ENCODE data around the gene SUPT6H. TPM values are rescaled to one million over a fixed set of nuclear protein-coding genes. Genes with fewer than 3 reads are reported as not detected.
"Not testable (repeated sequence)": the region's sequence is repeated elsewhere in the genome, so short reads cannot be mapped to it uniquely, and the experiment has no call there.

The SUPT6H gene
- total RNA-seq, 4 donors from 2014 or later: 50.8 to 167 (median 61.6) TPM

DNA sequence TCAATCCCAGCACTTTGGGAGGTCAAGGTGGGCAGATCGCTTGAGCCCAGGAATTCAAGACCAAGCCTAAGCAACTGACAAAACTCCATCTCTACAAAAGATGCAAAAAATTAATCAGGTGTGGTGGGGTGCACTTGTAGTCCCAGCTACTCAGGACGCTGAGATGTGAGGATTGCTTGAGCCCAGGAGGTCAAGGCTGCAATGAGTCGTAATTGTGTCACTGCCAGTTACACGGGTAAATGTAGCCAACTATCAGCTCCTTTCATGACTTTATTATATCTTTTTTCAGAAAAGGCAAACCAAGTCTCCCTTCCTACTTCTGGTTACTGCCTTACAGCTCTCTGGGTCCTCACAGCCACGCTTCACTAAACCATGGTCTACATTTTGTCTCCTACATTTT is 4.2 kb upstream of the SUPT6H start:
- peaks cover 0 to 9% (median 4%) of the 10 kb centered on the region in 4 donors for H3K36me3 ChIP-seq
- H3K4me1 ChIP-seq: peaks cover 5 to 15% (median 6%) of the 10 kb centered on the region in 4 donors
- DNase-seq: no peak
- H3K4me3 ChIP-seq: no peak overlapping the region
- WGBS, 2 donors (ENCODE audit: low coverage in 1 of 2): 91 to 92% methylated on average over 5 of the region's 5 CpGs
- no peaks in the 10 kb centered on the region for H3K27me3 ChIP-seq
- intact Hi-C loops (cut with DNase I; ENCODE audit: low total_unique reads): no loop called here
- H3K27ac ChIP-seq: no peak overlapping the region
- TF ChIP-seq POLR2AphosphoS5 (IDR thresholded peaks at IDR 0.05) (no peak), POLR2A (IDR thresholded peaks at IDR 0.05) (no peak), EP300 (IDR thresholded peaks at IDR 0.05; ENCODE audit: low read depth) (no peak)
- TF ChIP-seq, protein P1, sequence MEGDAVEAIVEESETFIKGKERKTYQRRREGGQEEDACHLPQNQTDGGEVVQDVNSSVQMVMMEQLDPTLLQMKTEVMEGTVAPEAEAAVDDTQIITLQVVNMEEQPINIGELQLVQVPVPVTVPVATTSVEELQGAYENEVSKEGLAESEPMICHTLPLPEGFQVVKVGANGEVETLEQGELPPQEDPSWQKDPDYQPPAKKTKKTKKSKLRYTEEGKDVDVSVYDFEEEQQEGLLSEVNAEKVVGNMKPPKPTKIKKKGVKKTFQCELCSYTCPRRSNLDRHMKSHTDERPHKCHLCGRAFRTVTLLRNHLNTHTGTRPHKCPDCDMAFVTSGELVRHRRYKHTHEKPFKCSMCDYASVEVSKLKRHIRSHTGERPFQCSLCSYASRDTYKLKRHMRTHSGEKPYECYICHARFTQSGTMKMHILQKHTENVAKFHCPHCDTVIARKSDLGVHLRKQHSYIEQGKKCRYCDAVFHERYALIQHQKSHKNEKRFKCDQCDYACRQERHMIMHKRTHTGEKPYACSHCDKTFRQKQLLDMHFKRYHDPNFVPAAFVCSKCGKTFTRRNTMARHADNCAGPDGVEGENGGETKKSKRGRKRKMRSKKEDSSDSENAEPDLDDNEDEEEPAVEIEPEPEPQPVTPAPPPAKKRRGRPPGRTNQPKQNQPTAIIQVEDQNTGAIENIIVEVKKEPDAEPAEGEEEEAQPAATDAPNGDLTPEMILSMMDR (IDR thresholded peaks at IDR 0.05): no peak
- in situ Hi-C loops (cut with MboI; ENCODE audit: low pct_ligation_motif_present in 1 of 4, low pct_unique_long_range_greater_than_20kb in 1 of 4, low sequenced_read_pairs in 3 of 4): no loop called here
- H3K9me3 ChIP-seq: no peaks in the 10 kb centered on the region

- H3K36me3 ChIP-seq; H3K9me3 ChIP-seq; H3K27ac ChIP-seq; H3K27me3 ChIP-seq; H3K4me3 ChIP-seq; in situ Hi-C loops (cut with MboI; ENCODE audit: low pct_ligation_motif_present in 1 of 4, low pct_unique_long_range_greater_than_20kb in 1 of 4, low sequenced_read_pairs in 3 of 4); DNase-seq; intact Hi-C loops (cut with DNase I; ENCODE audit: low total_unique reads): not testable (repeated sequence)
- peaks cover 8 to 21% (median 12%) of the 10 kb centered on the region in 4 donors for H3K4me1 ChIP-seq
- 82 to 84% methylated on average over 3 to 8 of the region's 8 CpGs for WGBS, 2 donors (ENCODE audit: low coverage in 1 of 2)
These were observed 3.7 kb upstream of the SUPT6H start for GRCh38 chr17:28658342-28658741.

DNA sequence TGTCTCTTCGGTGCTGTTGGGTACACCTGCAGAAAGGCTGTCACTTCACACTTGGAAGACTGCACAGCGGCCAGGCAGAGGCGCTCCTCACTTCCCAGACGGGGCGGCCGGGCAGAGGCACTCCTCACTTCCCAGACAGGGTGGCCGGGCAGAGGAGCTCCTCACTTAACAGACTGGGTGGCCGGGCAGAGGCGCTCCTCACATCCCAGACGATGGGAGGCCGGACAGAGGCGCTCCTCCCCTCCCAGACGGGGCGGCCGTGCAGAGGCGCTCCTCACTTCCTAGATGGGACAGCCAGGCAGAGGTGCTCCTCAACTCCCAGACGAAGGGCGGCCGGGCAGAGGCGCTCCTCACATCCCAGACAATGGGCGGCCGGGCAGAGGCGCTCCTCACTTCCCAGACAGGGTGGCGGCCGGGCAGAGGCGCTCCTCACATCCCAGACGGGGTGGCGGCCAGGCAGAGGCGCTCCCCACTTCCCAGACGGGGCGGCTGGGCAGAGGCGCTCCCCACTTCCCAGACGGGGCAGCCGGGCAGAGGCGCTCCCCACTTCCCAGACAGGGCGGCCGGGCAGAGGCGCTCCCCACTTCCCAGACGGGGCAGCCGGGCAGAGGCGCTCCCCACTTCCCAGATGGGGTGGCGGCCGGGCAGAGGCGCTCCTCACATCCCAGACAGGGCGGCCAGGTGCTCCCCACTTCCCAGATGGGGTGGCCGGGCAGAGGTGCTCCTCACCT is 3.1 kb upstream of the SUPT6H start:
- peaks cover 12 to 26% (median 14%) of the 10 kb centered on the region in 4 donors for H3K4me1 ChIP-seq
- H3K27me3 ChIP-seq; H3K27ac ChIP-seq; in situ Hi-C loops (cut with MboI; ENCODE audit: low pct_ligation_motif_present in 1 of 4, low pct_unique_long_range_greater_than_20kb in 1 of 4, low sequenced_read_pairs in 3 of 4); intact Hi-C loops (cut with DNase I; ENCODE audit: low total_unique reads); DNase-seq; H3K9me3 ChIP-seq; H3K4me3 ChIP-seq; H3K36me3 ChIP-seq: not testable (repeated sequence)
- 96% methylated on average over 33 of the region's 46 CpGs; no CpG with 5 or more reads in 1 of the 2 donors for WGBS, 2 donors (ENCODE audit: low coverage in 1 of 2)

DNA sequence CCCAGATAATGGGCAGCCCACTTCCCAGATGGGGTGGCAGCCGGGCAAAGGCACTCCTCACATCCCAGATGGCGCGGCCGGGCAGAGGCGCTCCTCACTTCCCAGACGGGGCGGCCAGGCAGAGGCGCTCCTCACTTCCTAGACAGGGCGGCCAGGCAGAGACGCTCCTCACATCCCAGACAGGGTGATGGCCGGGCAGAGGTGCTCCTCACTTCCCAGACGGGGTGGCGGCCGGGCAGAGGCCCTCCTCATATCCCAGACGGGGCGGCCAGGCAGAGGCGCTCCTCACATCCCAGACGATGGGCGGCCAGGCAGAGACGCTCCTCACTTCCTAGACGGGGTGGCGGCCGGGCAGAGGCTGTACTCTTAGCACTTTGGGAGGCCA is 2.5 kb upstream of the SUPT6H start:
- peaks cover 14 to 30% (median 16%) of the 10 kb centered on the region in 4 donors for H3K4me1 ChIP-seq
- H3K27me3 ChIP-seq; H3K36me3 ChIP-seq; intact Hi-C loops (cut with DNase I; ENCODE audit: low total_unique reads); in situ Hi-C loops (cut with MboI; ENCODE audit: low pct_ligation_motif_present in 1 of 4, low pct_unique_long_range_greater_than_20kb in 1 of 4, low sequenced_read_pairs in 3 of 4); H3K4me3 ChIP-seq; H3K9me3 ChIP-seq; DNase-seq; H3K27ac ChIP-seq: not testable (repeated sequence)
- WGBS, 2 donors (ENCODE audit: low coverage in 1 of 2): 94% methylated on average over 19 of the region's 23 CpGs; no CpG with 5 or more reads in 1 of the 2 donors

DNA sequence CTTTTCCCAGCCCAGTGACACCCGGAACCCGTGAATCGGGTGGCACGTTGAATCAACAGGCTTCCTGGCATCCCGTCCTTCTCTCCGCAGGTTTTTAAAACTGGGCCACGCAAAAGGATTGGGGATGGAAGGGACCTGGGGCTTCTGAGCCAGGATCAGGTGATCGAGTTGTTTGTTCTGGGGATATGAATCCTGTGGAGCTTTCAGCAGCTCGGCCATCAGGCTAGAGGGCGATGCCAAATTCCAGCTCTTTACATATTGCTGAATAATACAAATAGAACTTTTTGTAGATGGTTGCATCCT is 473 bp downstream of the SUPT6H start:
- no peak for DNase-seq
- H3K36me3 ChIP-seq: peaks cover 0 to 9% (median 3%) of the 10 kb centered on the region in 4 donors
- intact Hi-C loops (cut with DNase I; ENCODE audit: low total_unique reads): no loop called here
- in situ Hi-C loops (cut with MboI; ENCODE audit: low pct_ligation_motif_present in 1 of 4, low pct_unique_long_range_greater_than_20kb in 1 of 4, low sequenced_read_pairs in 3 of 4): no loop called here
- TF ChIP-seq POLR2A (IDR thresholded peaks at IDR 0.05) (no peak), POLR2AphosphoS5 (IDR thresholded peaks at IDR 0.05) (no peak), EP300 (IDR thresholded peaks at IDR 0.05; ENCODE audit: low read depth) (no peak)
- TF ChIP-seq, protein P1 (IDR thresholded peaks at IDR 0.05): no peak
- no peaks in the 10 kb centered on the region for H3K27me3 ChIP-seq
- peak overlapping the region; percentile 50 to 91 (median 75) for H3K4me3 ChIP-seq
- peaks cover 14 to 46% (median 18%) of the 10 kb centered on the region in 4 donors for H3K4me1 ChIP-seq
- H3K9me3 ChIP-seq: no peaks in the 10 kb centered on the region
- 0% methylated on average over 10 of the region's 10 CpGs; no CpG with 5 or more reads in 1 of the 2 donors for WGBS, 2 donors (ENCODE audit: low coverage in 1 of 2)
- H3K27ac ChIP-seq: peak overlapping the region; percentile 95 to 98 (median 95)

GRCh38 chr17:28663723-28664122 is 1.7 kb downstream of the SUPT6H start:
- TF ChIP-seq EP300 (IDR thresholded peaks at IDR 0.05; ENCODE audit: low read depth): no peak
- TF ChIP-seq POLR2A (IDR thresholded peaks at IDR 0.05): no peak
- TF ChIP-seq, protein P1 (IDR thresholded peaks at IDR 0.05): no peak
- no peak for TF ChIP-seq POLR2AphosphoS5 (IDR thresholded peaks at IDR 0.05)
- in situ Hi-C loops (cut with MboI; ENCODE audit: low pct_ligation_motif_present in 1 of 4, low pct_unique_long_range_greater_than_20kb in 1 of 4, low sequenced_read_pairs in 3 of 4): no loop called here
- H3K27me3 ChIP-seq: no peaks in the 10 kb centered on the region
- no peak for DNase-seq
- no peaks in the 10 kb centered on the region for H3K9me3 ChIP-seq
- H3K36me3 ChIP-seq: peaks cover 0 to 6% (median 0%) of the 10 kb centered on the region in 4 donors
- H3K4me1 ChIP-seq: peaks cover 14 to 46% (median 18%) of the 10 kb centered on the region in 4 donors
- intact Hi-C loops (cut with DNase I; ENCODE audit: low total_unique reads): no loop called here
- peak overlapping the region in 1 of 4 donors; percentile 95 for H3K27ac ChIP-seq
- no peak overlapping the region for H3K4me3 ChIP-seq

Measured in transverse colon (tissue), 4 donors.